ENCODE results near the gene SLC10A2.

The SLC10A2 gene

DNA sequence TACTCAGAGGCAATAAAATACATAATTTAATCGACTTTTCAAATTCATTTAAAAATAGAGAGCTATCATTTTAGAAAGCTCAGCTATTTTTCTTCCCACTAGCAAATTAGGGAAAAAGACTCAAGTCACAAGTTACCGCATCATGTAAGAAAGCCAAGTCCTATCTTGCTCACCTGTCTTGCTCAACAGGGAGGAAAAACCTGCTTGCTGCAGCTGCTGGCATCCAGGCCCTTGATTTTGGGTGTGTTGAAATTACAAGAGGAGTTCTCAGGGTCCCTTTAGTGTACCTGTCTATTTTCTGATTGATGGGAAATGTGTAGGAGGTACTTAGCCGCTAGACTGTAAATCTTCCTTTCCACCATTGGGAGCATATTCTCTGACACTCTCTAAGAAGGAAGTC lies 22.2 kb downstream of the SLC10A2 start:
- no peak for DNase-seq

GRCh38 chr13:103040006-103040405 lies 26.2 kb downstream of the SLC10A2 start:
- no peak for DNase-seq

DNA sequence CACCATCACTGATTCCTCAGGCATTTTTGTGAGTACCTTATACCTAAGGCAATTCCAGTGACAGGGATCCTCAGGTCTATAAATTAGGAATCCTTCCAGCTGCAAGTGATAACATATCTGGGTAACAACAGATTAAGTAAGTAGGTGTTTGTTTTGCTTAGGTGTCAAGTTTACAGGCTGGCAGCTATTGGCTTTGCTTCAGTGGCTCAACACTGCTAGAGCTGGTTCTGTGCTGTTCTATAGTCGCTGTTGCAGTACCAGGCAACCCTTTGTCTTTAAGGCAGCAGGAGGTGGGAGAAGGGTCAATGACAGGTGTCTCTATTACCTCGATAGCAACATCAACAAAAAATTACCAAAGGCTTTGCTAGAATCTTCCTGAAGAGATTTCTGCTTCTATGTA lies 27.0 kb downstream of the SLC10A2 start:
- no peak for DNase-seq

- DNase-seq, result no peak
Measured at GRCh38 chr13:103036268-103036667, 29.9 kb downstream of the SLC10A2 start.

GRCh38 chr13:103033999-103034398 lies 32.2 kb downstream of the SLC10A2 start:
- DNase-seq, result no peak

- no peak for DNase-seq
Measured at GRCh38 chr13:103031332-103031873, 34.8 kb downstream of the SLC10A2 start.

DNA sequence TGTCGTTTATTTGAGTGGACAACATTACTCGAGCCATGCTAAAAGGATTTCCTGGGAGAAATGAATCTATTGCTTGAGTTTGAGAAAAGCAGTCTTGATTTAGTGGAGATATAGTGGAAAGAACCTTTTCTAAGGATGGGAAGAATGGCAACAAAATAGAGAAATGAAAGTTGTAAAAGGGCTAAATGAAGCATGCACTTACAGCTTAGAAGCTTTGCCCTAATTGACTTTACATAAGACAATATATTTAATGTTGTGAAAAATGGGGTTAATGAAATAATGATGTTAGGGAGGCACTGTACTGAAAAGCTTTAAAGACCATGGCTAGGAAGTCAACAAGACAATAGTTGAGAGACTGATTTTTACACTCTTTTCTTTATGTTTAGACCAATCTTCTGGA lies 35.4 kb downstream of the SLC10A2 start:
- DNase-seq, result no peak

DNA sequence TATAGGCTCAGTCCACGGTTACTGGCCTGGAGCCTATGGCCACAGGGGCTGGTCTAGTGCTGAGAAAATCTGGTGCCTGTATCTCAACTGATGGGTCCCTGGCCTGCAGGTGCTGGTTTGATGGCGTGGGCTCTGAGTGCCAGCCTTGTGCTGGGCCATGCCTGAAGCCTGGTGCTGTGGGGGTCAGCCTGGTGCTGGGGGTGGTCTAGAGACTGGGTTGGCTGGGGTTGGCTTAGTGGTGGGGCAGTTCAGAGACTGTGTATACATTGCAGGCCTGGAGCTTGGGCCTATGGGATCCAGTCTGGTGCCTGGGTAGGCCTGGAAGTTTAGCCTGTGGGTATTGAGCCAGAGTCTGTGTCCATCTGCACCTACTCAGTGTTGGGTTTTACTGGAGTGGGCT lies 36.4 kb downstream of the SLC10A2 start:
- DNase-seq, result no peak

- no peak for DNase-seq
Measured at GRCh38 chr13:103022336-103022735, 43.9 kb downstream of the SLC10A2 start.

GRCh38 chr13:103018556-103018955 lies 47.7 kb downstream of the SLC10A2 start:
- no peak for DNase-seq

DNA sequence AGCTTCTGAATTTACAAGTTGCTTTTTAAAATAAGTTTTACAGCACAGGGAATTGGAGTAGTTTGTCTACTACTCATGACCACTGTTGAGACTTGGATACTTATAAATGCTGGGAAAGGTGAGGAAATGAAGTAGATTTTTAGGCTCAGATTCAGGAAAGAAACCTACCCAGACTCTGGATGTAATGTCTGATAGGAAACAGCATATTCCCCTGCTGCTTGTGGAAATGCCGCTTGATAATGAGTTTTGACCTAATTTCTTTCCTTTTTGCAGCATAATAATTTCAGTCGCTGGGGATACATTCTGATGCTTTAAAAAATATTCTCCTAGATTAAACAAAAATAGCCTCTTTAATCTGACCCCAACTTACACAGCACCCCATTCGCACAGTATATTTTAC lies 53.6 kb downstream of the SLC10A2 start:
- DNase-seq, result no peak

GRCh38 chr13:103009051-103009840 lies 57.0 kb downstream of the SLC10A2 start:
- DNase-seq, result no peak

GRCh38 chr13:103007427-103007762 lies 58.8 kb downstream of the SLC10A2 start:
- DNase-seq, result no peak

GRCh38 chr13:103006641-103007426 lies 59.4 kb downstream of the SLC10A2 start:
- no peak for DNase-seq

GRCh38 chr13:103004661-103005345 lies 61.4 kb downstream of the SLC10A2 start:
- no peak for DNase-seq

DNA sequence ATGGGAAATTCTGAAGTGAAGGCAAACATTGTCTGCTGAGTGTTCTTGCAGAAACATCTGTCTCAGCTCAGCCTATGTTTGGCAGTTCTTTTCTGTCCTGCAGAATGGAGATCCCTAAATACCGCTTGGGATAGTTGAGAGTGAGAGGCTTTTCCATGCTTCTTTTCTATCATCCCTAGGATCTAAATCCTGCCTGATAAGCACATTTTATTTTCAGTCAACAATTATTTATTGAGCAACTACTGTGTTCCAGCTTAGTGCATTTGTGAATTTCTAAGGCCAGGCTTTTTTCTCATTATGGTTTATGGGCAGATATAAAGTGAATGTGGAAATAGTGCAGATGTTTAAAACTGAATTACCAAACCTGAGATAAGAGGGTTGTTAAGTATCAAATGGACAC lies 62.6 kb downstream of the SLC10A2 start:
- DNase-seq, result no peak

DNA sequence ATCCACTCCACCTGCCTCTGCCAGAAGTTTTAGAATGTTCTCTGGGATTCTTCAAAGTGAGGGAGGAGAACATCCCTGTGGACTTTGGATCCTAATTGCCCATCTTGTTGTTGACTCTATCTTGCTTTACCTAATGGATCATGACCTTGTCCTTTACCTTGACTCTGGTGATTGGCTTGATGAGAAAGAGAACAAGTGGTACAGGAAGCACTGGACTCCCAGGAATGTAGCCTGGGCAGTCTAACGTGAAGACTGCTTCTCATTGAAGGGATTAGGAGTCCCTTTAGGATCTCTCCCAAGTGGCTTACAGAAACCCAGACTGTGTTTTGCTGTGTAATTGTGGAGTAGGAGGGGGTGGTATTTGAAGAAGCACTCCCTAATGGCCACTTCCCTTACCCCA lies 63.9 kb downstream of the SLC10A2 start:
- DNase-seq, result no peak

- DNase-seq, result no peak
Measured at GRCh38 chr13:103000157-103000556, 66.1 kb downstream of the SLC10A2 start.

GRCh38 chr13:102999499-102999898 lies 66.7 kb downstream of the SLC10A2 start:
- no peak for DNase-seq
